ENCODE results near the gene CEACAM7.

Gene CEACAM7

DNA sequence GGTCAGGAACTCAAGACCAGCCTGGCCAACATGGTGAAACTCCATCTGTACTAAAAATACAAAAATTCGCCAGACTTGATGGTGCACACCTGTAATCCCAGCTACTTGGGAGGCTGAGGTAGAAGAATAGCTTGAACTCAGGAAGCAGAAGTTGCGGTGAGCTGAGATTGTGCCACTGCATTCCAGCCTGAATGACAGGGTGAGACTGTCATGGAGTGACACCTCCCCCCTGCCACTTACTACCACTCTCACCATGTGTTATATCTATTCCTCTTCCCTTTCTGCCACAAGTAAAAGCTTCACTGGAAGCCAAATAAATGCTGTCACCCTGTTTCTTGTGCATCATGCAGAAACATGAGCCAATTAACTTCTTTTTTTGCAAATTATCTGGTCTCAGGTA, 50.6 kb downstream of the CEACAM7 start:
- Histone ChIP-seq H3K36me3 (replicated peaks; ENCODE audit: low read depth, low read length) (no peaks in the 10 kb centered on the region), H3K27me3 (ENCODE audit: low read depth, low read length) (peaks cover 40% of the 10 kb centered on the region), H2AFZ (ENCODE audit: low read depth, low read length) (no peak overlapping the region), H3K9ac (ENCODE audit: low read length) (no peak overlapping the region), H3K79me2 (ENCODE audit: low read length) (no peaks in the 10 kb centered on the region), H3K27ac (ENCODE audit: low read length) (no peak overlapping the region), H3K4me1 (ENCODE audit: low read length) (no peaks in the 10 kb centered on the region), H4K20me1 (ENCODE audit: insufficient read depth, low read length) (no peaks in the 10 kb centered on the region), H3K4me2 (ENCODE audit: low read length) (no peak overlapping the region), H3K9me3 (ENCODE audit: insufficient read depth, low read length) (no peaks in the 10 kb centered on the region), H3K4me3 (ENCODE audit: low read length) (no peak overlapping the region)
- TF ChIP-seq EZH2phosphoT487 (IDR thresholded peaks at IDR 0.05; ENCODE audit: low read depth) (no peak), CTCF (IDR thresholded peaks at IDR 0.05; ENCODE audit: low read depth, low read length) (no peak)

DNA sequence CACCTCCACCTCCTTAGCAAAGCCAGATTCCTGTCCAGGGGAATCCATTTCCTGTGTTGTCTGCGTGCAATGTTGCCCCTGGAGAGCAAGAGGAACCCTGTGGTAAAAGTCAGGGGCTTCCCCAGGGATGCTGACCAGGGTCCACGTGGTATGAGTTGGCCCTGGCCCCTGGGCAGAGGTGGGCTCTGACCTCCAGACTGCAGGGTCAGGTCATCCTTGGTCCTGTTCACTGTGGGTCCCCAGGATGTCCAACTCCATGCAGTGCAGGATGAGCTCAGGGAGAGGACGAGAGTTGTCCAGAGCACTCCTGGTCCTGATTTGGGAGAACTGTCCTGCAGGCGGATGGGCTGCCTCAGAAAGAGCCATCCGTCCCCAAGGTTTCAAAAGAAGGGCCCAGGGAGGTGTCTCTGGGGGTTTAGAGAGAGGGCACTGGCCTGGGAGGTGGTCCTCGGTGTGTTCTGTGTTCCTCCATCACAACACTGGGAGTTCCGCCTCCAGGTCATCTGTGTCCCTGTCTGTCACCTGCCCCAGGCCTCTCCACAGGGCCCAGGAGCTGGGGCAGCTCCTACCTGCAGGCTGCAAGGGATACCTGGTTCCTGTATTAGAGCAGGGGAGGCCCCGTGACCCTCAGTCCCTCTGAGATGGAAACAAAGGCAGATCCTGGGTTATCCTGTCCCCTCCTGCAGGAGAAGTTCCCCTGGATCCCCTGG, 59.9 kb downstream of the CEACAM7 start:
- H3K9me3 ChIP-seq (ENCODE audit: insufficient read depth, low read length) = 0 out of 2 replicates have a peak, but pooled peaks cover 4% of the 10 kb centered on the region
- no peak overlapping the region for H2AFZ ChIP-seq (ENCODE audit: low read depth, low read length)
- H3K4me3 ChIP-seq (ENCODE audit: low read length) = no peak overlapping the region
- H3K36me3 ChIP-seq (replicated peaks; ENCODE audit: low read depth, low read length) = no peaks in the 10 kb centered on the region
- peaks cover 73% of the 10 kb centered on the region for H3K27me3 ChIP-seq (ENCODE audit: low read depth, low read length)
- H3K79me2 ChIP-seq (ENCODE audit: low read length) = no peaks in the 10 kb centered on the region
- peaks cover 3% of the 10 kb centered on the region; the same call in 1 of the 2 replicates for H3K4me1 ChIP-seq (ENCODE audit: low read length)
- no peak overlapping the region for H3K9ac ChIP-seq (ENCODE audit: low read length)
- no peak overlapping the region for H3K27ac ChIP-seq (ENCODE audit: low read length)
- H3K4me2 ChIP-seq (ENCODE audit: low read length) = no peak overlapping the region
- no peaks in the 10 kb centered on the region; the same call in 1 of the 2 replicates for H4K20me1 ChIP-seq (ENCODE audit: insufficient read depth, low read length)
- TF ChIP-seq CTCF (IDR thresholded peaks at IDR 0.05; ENCODE audit: low read depth, low read length) = no peak
- TF ChIP-seq EZH2phosphoT487 (IDR thresholded peaks at IDR 0.05; ENCODE audit: low read depth) = no peak

DNA sequence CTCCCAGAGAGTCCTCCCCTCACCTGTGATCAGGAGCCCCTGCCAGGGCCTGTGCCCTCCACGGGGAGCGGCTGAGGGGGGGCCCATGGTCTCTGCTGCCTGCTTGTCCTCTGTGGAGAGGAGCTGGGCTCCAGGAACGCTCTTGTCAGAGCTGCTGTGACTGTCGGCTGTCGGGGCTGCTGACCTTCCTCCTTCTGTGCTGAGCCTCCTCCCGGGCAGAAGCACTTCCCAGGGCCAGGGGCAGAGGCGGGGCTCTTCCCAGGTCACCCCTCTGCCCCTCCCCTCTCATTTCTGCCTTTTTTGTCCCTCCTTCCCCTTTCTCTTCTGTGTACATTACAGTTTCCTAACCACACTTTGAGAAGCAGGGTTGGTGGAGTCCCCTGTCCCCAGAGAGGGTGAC, 61.2 kb downstream of the CEACAM7 start, which contains the start of gene CEACAM4:
TSS of gene CEACAM4 (minus strand) at position 198 of the 400 bp plus-strand sequence. CDS start at position 87, 111 bp downstream.
- Histone ChIP-seq H3K9ac (ENCODE audit: low read length) (no peak within 1 kb of the TSS), H3K4me2 (ENCODE audit: low read length) (no peak within 1 kb of the TSS), H3K4me3 (ENCODE audit: low read length) (no peak within 1 kb of the TSS), H3K27ac (ENCODE audit: low read length) (no peak within 1 kb of the TSS), H3K36me3 (replicated peaks; ENCODE audit: low read depth, low read length) (no peaks in the 10 kb centered on the region), H2AFZ (ENCODE audit: low read depth, low read length) (no peak within 1 kb of the TSS), H4K20me1 (ENCODE audit: insufficient read depth, low read length) (no peaks in the 10 kb centered on the region; the same call in 1 of the 2 replicates), H3K79me2 (ENCODE audit: low read length) (no peaks in the 10 kb centered on the region), H3K27me3 (ENCODE audit: low read depth, low read length) (peaks cover 76% of the 10 kb centered on the region), H3K4me1 (ENCODE audit: low read length) (peaks cover 3% of the 10 kb centered on the region; the same call in 1 of the 2 replicates), H3K9me3 (ENCODE audit: insufficient read depth, low read length) (0 out of 2 replicates have a peak, but pooled peaks cover 4% of the 10 kb centered on the region)
- no peak for TF ChIP-seq CTCF (IDR thresholded peaks at IDR 0.05; ENCODE audit: low read depth, low read length)
- no peak for TF ChIP-seq EZH2phosphoT487 (IDR thresholded peaks at IDR 0.05; ENCODE audit: low read depth)

GRCh38 chr19:41626278-41626677, 61.8 kb downstream of the CEACAM7 start:
- Histone ChIP-seq H3K27ac (ENCODE audit: low read length) (no peak overlapping the region), H3K79me2 (ENCODE audit: low read length) (no peaks in the 10 kb centered on the region), H2AFZ (ENCODE audit: low read depth, low read length) (no peak overlapping the region), H3K27me3 (ENCODE audit: low read depth, low read length) (peaks cover 74% of the 10 kb centered on the region), H3K9me3 (ENCODE audit: insufficient read depth, low read length) (0 out of 2 replicates have a peak, but pooled peaks cover 4% of the 10 kb centered on the region), H4K20me1 (ENCODE audit: insufficient read depth, low read length) (no peaks in the 10 kb centered on the region; the same call in 1 of the 2 replicates), H3K9ac (ENCODE audit: low read length) (no peak overlapping the region), H3K36me3 (replicated peaks; ENCODE audit: low read depth, low read length) (no peaks in the 10 kb centered on the region), H3K4me3 (ENCODE audit: low read length) (no peak overlapping the region), H3K4me2 (ENCODE audit: low read length) (no peak overlapping the region), H3K4me1 (ENCODE audit: low read length) (peaks cover 3% of the 10 kb centered on the region; the same call in 1 of the 2 replicates)
- no peak for TF ChIP-seq CTCF (IDR thresholded peaks at IDR 0.05; ENCODE audit: low read depth, low read length)
- no peak for TF ChIP-seq EZH2phosphoT487 (IDR thresholded peaks at IDR 0.05; ENCODE audit: low read depth)
